ENCODE measurements around the gene ITGA8. TPM values are rescaled to one million over a fixed set of nuclear protein-coding genes. Genes with fewer than 3 reads are reported as not detected.

The ITGA8 gene
- total RNA-seq, 1 experiment from 2014 or later = not detected

GRCh38 chr10:15603446-15604011 lies 116.2 kb downstream of the ITGA8 start:
- no TSS peak for BruUV-seq (replicated peaks)
- Histone ChIP-seq H3K27me3 (replicated peaks; ENCODE audit: control insufficient read depth, insufficient read depth, low read length) (no peaks in the 10 kb centered on the region; the same call in none of the 2 replicates), H3K9me3 (no peaks in the 10 kb centered on the region), H3K36me3 (ENCODE audit: control insufficient read depth, insufficient read depth, low read length) (no peaks in the 10 kb centered on the region), H3K4me1 (no peaks in the 10 kb centered on the region), H3K4me3 (ENCODE audit: low read depth, low read length) (no peak overlapping the region)
- no peaks in the 10 kb centered on the region for H3K9me3 Mint-ChIP-seq (ENCODE audit: unreplicated experiment)
- intact Hi-C loops (cut with micrococcal nuclease; ENCODE audit: unreplicated experiment) = no loop called here
- POLR2A ChIA-PET = no interaction called here
- no peaks in the 10 kb centered on the region for H3K36me3 Mint-ChIP-seq (ENCODE audit: insufficient read depth, unreplicated experiment)
- no peak overlapping the region for H3K27ac Mint-ChIP-seq (ENCODE audit: unreplicated experiment)
- peaks cover 18% of the 10 kb centered on the region for H3K27me3 Mint-ChIP-seq (ENCODE audit: insufficient read depth, unreplicated experiment)
- no peaks in the 10 kb centered on the region for H3K4me1 Mint-ChIP-seq (ENCODE audit: low read depth, unreplicated experiment)
- CTCF ChIA-PET = no interaction called here
- DNase-seq = no peak
- H3K4me3 Mint-ChIP-seq (ENCODE audit: unreplicated experiment) = no peak overlapping the region
- TF ChIP-seq CTCF (IDR thresholded peaks at IDR 0.05; ENCODE audit: insufficient read depth in 1 of 2, low read depth in 1 of 2, low read length in 1 of 2, severe bottlenecking in 1 of 2, unreplicated experiment in 1 of 2) = no peak

GRCh38 chr10:15601819-15602218 lies 117.9 kb downstream of the ITGA8 start:
- DNase-seq = no peak
- Histone ChIP-seq H3K27me3 (replicated peaks; ENCODE audit: control insufficient read depth, insufficient read depth, low read length) (no peaks in the 10 kb centered on the region; the same call in none of the 2 replicates), H3K9me3 (no peaks in the 10 kb centered on the region), H3K36me3 (ENCODE audit: control insufficient read depth, insufficient read depth, low read length) (no peaks in the 10 kb centered on the region), H3K4me1 (no peaks in the 10 kb centered on the region), H3K4me3 (ENCODE audit: low read depth, low read length) (no peak overlapping the region)
- ChIA-PET CTCF (no interaction called here), POLR2A (no interaction called here)
- Mint-ChIP-seq H3K4me1 (ENCODE audit: low read depth, unreplicated experiment) (no peaks in the 10 kb centered on the region), H3K36me3 (ENCODE audit: insufficient read depth, unreplicated experiment) (no peaks in the 10 kb centered on the region), H3K4me3 (ENCODE audit: unreplicated experiment) (no peak overlapping the region), H3K27me3 (ENCODE audit: insufficient read depth, unreplicated experiment) (peaks cover 17% of the 10 kb centered on the region), H3K27ac (ENCODE audit: unreplicated experiment) (no peak overlapping the region), H3K9me3 (ENCODE audit: unreplicated experiment) (no peaks in the 10 kb centered on the region)
- intact Hi-C loops (cut with micrococcal nuclease; ENCODE audit: unreplicated experiment) = no loop called here
- TF ChIP-seq CTCF (IDR thresholded peaks at IDR 0.05; ENCODE audit: insufficient read depth in 1 of 2, low read depth in 1 of 2, low read length in 1 of 2, severe bottlenecking in 1 of 2, unreplicated experiment in 1 of 2) = no peak
- no TSS peak for BruUV-seq (replicated peaks)

- no peaks in the 10 kb centered on the region for H3K9me3 Mint-ChIP-seq (ENCODE audit: unreplicated experiment)
These were observed 124.5 kb downstream of the ITGA8 start for GRCh38 chr10:15595260-15595659.

More at GRCh38 chr10:15595260-15595659, 124.5 kb downstream of the ITGA8 start:
- Histone ChIP-seq H3K36me3 (ENCODE audit: control insufficient read depth, insufficient read depth, low read length) (no peaks in the 10 kb centered on the region), H3K9me3 (no peaks in the 10 kb centered on the region), H3K4me1 (no peaks in the 10 kb centered on the region), H3K4me3 (ENCODE audit: low read depth, low read length) (no peak overlapping the region), H3K27me3 (replicated peaks; ENCODE audit: control insufficient read depth, insufficient read depth, low read length) (no peaks in the 10 kb centered on the region; the same call in 1 of the 2 replicates)
- ChIA-PET CTCF (no interaction called here), POLR2A (no interaction called here)
- Mint-ChIP-seq H3K4me3 (ENCODE audit: unreplicated experiment) (no peak overlapping the region), H3K4me1 (ENCODE audit: low read depth, unreplicated experiment) (no peaks in the 10 kb centered on the region), H3K27me3 (ENCODE audit: insufficient read depth, unreplicated experiment) (peaks cover 11% of the 10 kb centered on the region), H3K36me3 (ENCODE audit: insufficient read depth, unreplicated experiment) (no peaks in the 10 kb centered on the region), H3K27ac (ENCODE audit: unreplicated experiment) (no peak overlapping the region)
- DNase-seq = no peak
- intact Hi-C loops (cut with micrococcal nuclease; ENCODE audit: unreplicated experiment) = no loop called here
- BruUV-seq (replicated peaks) = no TSS peak
- no peak for TF ChIP-seq CTCF (IDR thresholded peaks at IDR 0.05; ENCODE audit: insufficient read depth in 1 of 2, low read depth in 1 of 2, low read length in 1 of 2, severe bottlenecking in 1 of 2, unreplicated experiment in 1 of 2)
